HG03354 (cell line): Measurements from ENCODE around the gene KLF3.

Experiments used
- ATAC-seq: cut with Tn5 transposase; IDR thresholded peaks from one replicate; pipeline ENCODE4 v1.9.1; 2021; ENCODE audit warnings: mild to moderate bottlenecking; ENCODE audit not compliant: unreplicated experiment, poor library complexity, severe bottlenecking

KLF3 gene

GRCh38 chr4:38647101-38647819 is 16.7 kb upstream of the KLF3 start:
- ATAC-seq, result no peak

DNA sequence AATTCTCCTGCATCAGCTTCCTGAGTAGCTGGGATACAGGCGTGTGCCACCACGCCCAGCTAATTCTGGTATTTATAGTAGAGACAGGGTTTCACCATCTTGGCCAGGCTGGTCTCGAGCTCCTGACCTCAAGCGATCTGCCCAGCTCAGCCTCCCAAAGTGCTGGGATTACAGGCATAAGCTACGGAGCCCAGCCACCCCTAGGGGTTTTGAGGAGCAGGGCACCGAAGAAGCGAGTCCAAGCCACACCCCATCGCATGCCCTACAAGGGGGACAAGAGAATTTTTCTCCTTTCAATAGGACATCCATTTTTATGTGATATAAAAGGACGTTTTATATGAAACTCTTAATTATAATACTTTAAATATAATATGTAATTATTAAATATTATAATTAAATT is 13.9 kb upstream of the KLF3 start:
- no peak for ATAC-seq

DNA sequence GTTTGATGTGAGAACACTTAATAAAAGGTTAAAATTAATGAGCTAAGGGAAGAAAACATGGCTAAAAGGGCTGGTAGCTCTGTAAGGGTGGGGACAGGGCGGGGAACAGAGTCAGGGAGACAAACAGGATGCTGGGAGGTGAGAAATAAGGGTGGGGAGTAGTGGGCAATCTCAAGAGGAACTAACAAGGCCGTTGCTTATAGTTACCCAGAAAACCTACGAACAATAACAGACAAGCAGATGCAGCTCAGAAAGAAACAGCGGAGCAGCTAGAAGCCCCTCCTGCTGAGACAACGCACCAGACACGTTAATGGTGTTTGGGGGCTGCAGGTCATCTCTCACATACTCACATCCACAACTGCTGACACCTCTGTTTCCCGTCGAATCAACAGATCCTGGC is 9.7 kb upstream of the KLF3 start:
- no peak for ATAC-seq

GRCh38 chr4:38656111-38656510 is 7.9 kb upstream of the KLF3 start:
- no peak for ATAC-seq

- ATAC-seq, result no peak
Measured at GRCh38 chr4:38659346-38659745, 4.7 kb upstream of the KLF3 start.

GRCh38 chr4:38660838-38661237 is 3.2 kb upstream of the KLF3 start:
- no peak for ATAC-seq

GRCh38 chr4:38661371-38661770 is 2.6 kb upstream of the KLF3 start:
- ATAC-seq, result no peak

- ATAC-seq, result no peak
Measured at GRCh38 chr4:38662522-38663089, 1.4 kb upstream of the KLF3 start.

DNA sequence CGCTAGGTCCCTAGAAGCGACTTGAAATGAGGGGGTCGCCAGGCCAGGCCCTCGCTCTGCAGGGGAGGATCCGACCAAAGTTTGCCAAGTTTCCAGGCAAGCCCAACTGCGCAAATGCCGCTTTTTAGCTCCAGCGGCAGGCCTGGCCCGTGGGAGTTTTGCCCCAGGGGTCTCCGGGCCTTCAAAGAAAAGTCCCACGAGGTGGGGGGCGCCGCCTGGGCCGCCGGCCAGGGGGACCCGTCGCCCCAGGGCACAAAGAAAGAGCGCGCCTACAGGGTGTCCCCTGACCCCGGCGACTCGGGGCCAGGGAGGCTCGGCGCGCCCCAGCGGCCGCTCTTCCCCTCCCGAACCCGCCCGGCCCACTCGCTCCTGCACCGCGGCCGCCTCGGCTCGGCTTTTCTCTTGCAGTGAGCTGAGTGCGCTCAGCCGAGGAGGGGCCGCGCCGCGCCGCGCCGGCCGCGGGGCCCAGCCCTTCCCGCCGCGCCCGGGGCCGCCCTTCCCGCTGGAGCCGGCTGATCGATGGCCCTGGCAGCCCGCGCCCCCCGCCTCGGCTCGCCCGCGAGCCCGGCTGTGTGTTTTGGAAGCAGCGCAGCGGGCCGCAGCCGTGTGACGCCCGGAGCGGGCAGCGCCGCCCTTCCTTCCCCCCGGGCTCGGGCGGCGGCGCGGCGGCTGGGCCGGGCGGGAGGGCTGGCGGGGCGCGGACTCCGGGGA is 754 bp upstream of the KLF3 start:
- peak; percentile 54 for ATAC-seq

DNA sequence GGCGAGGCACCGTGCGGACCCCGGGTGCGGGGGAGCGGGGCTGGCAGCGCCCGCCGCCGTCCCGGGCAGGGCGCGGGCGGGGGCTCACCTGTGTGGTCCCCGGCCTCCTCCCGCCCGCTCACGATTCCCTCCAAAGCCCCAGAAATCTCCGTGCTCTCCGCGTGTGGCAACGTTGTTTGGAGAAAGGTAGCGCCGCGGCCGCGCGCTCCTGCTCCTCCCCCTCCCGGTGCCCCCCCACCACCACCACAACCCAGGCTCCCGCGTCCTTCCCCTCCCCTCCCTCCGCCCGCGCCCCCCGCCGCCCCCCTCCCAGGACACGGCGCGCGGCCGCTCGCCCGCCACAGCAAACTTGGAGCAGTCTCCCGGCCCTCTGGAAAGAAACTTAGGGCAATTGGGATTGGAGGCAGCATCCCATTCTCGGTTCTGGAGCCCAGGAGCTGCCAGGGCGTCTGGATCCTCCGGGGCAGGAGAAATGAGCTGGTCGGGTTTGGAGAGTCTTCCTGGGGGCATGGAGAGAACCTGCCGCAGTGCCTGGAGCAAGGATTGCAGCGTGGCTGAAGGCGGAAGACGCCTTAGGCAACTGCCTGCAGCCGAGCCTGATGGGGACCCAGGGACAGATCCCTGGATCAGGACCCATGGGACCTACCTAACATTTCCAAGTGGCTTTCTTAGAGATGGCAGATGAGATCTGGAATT is 855 bp downstream of the KLF3 start:
- no peak for ATAC-seq

DNA sequence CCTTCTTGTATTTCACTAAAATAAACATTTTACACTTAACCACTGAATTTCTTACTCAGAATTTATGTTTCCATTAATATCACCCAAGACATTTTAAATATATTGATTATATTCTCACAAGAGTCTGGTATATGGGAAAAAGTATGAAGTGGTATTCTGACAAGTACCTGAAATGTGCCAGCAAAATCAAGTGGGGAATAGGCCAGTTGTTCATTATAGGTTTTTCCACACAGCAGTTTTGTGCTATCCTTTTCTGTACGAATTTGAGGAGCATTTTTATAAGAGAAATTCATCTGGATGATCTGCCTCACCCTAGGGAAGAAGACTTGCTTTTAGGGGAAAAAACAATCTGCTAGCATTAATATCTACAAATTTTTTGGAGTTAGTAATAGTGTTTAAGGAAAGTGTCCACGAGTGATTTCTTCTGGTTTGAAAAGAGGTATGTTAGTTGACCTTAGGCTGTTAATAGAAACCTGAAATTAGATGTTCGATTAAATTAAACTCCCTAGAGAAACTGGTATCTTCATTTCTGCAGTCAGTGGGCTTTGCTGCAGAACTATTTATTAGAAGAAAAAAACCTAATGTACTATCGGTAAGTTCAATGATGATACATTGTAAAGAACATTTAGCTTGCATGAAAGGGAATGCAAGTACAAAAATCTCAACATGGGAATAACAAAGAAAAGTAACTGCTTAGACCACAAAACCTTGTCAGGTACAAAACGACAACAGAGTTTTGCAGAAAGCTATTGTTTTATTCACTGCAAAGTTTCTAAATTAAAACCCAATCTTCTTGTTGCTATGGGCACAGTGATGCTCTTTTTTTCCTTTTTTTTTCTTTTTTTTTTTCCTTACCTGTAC is 1.8 kb downstream of the KLF3 start:
- no peak for ATAC-seq

- ATAC-seq, result no peak
Measured at GRCh38 chr4:38666766-38667084, 2.7 kb downstream of the KLF3 start.

GRCh38 chr4:38667085-38667893 is 3.3 kb downstream of the KLF3 start:
- ATAC-seq, result peak; percentile 33

GRCh38 chr4:38668203-38668971 is 4.4 kb downstream of the KLF3 start:
- ATAC-seq, result no peak

DNA sequence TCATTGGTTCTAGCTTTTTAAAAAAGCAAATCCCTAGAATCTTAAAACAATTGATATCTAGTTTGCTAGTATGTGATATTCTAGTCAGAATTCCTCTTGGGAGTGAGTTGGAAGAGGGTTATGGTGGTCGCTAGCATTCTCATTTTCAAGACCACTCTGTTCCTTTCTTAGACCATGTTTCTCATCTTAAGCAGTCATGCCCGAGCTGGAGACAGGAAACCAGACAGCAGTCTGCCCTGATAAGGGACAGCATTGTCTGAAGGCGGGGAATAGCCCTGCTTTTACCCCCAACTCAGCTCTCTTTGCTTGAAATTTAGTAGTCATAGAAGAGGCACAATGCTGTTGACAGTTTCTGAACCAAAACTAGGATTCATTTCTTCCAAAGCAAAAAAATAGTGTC is 5.2 kb downstream of the KLF3 start:
- no peak for ATAC-seq

DNA sequence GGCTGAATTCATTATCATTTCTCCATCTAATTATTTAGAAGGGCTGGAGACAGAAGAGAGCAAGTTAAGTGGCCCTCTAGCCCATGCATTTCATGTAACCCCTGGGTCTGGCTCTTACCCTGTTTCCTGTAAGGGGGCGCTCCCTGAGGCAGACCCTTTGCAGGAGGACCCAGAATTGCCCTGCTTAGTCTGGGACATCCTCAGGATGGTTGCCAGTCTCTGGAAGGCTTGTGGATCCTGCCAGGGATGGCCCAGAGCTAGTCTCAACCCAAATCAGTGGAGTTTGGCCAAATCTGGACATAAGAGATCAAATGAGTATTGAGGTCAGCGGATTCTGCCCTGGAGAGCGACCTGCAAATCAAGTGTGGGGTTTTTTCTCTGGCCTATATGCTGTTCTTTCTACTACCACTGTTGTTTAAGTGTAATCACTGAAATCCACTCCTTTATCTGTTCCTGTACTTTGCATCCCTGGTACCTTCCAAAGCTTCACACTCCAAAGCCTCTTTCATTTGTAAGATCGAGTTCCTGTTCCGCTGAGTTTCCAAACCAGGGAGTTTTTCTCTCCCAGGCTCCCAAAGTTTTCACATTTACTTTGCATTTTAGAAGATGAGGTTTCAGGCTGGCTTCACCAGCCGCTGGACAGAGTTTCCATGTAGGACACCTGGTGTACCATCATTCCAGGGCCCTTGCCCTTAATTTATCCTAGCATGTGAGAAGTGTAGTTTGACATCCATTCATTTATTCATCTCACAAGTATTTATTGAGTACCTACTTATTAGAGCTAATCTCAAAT is 6.3 kb downstream of the KLF3 start:
- no peak for ATAC-seq

GRCh38 chr4:38670939-38671591 is 7.1 kb downstream of the KLF3 start:
- ATAC-seq, result peak; percentile 29
